ENCODE data around the gene NRG2. TPM values are rescaled to one million over a fixed set of nuclear protein-coding genes. Genes with fewer than 3 reads are reported as not detected.

Gene NRG2
- total RNA-seq, 1 donor from 2014 or later = 12.8 TPM

DNA sequence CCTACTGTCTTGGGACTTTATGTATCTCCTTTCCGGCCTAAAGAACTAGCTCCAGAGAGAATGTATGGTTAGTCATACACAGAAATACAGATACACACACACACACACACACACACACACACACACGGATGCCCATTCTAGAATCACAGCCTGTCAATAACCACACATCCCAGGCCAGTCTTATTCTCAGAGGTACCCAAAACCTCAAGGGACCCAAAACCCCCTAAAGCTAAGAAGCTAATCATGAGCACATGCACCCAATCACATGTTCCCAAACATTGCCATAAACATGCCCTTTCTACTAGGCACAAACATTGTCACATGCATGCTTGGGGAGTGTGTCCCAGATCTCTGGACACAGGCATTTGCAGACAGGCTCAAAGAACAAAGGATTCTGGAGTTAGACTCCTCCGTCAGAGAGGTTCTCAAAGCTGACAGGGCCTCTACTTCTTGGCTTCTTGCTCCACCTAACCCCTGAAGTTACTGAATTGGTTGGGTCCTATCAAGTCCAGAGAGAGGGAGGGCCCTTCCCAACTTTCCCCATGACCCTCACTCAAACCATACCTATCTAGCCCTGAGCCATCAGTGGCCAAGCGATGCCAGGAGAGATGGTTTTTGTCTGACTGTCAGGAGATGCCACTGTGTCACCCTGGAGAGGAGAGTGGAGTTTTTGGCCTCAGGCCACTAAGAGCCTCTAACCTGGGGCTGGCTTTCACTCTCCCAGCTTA, 78.7 kb downstream of the NRG2 start:
- peaks cover 0 to 7% of the 10 kb centered on the region in 2 donors for H3K4me1 ChIP-seq
- intact Hi-C loops (cut with DNase I) = no loop called here
- TF ChIP-seq, protein P1, sequence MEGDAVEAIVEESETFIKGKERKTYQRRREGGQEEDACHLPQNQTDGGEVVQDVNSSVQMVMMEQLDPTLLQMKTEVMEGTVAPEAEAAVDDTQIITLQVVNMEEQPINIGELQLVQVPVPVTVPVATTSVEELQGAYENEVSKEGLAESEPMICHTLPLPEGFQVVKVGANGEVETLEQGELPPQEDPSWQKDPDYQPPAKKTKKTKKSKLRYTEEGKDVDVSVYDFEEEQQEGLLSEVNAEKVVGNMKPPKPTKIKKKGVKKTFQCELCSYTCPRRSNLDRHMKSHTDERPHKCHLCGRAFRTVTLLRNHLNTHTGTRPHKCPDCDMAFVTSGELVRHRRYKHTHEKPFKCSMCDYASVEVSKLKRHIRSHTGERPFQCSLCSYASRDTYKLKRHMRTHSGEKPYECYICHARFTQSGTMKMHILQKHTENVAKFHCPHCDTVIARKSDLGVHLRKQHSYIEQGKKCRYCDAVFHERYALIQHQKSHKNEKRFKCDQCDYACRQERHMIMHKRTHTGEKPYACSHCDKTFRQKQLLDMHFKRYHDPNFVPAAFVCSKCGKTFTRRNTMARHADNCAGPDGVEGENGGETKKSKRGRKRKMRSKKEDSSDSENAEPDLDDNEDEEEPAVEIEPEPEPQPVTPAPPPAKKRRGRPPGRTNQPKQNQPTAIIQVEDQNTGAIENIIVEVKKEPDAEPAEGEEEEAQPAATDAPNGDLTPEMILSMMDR (IDR thresholded peaks at IDR 0.05) = no peak
- no peak overlapping the region for H3K4me3 ChIP-seq
- no peak for DNase-seq (ENCODE audit: low spot score in 2 of 2)
- H3K36me3 ChIP-seq = no peaks in the 10 kb centered on the region
- H3K27ac ChIP-seq = no peak overlapping the region
- H3K9me3 ChIP-seq = no peaks in the 10 kb centered on the region
- no peaks in the 10 kb centered on the region for H3K27me3 ChIP-seq

DNA sequence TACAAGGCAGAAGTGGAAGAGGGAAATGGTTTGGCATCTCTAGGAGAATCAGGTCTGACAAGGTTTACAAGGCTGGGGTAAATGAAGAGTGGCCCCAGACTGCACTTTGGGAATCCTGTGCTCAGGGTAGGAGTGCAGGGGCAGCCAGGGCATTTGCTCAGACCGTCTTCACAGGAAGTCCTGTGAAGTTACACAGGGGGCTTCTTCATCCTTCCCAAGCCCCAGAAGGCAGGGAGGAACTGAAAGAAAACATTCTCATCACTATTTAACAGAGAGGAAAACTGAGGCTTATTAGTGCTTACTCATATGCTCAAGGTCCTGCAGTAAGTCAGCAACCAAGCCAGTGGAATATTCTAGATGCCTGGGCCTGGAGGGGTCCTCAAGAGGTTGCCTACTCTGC, 80.7 kb downstream of the NRG2 start:
- no peak overlapping the region for H3K27ac ChIP-seq
- no peaks in the 10 kb centered on the region for H3K36me3 ChIP-seq
- no peaks in the 10 kb centered on the region for H3K27me3 ChIP-seq
- no peak overlapping the region for H3K4me3 ChIP-seq
- H3K9me3 ChIP-seq = no peaks in the 10 kb centered on the region
- no peak for DNase-seq (ENCODE audit: low spot score in 2 of 2)
- no peaks in the 10 kb centered on the region for H3K4me1 ChIP-seq
- intact Hi-C loops (cut with DNase I) = no loop called here
- TF ChIP-seq, protein P1 (IDR thresholded peaks at IDR 0.05) = no peak

DNA sequence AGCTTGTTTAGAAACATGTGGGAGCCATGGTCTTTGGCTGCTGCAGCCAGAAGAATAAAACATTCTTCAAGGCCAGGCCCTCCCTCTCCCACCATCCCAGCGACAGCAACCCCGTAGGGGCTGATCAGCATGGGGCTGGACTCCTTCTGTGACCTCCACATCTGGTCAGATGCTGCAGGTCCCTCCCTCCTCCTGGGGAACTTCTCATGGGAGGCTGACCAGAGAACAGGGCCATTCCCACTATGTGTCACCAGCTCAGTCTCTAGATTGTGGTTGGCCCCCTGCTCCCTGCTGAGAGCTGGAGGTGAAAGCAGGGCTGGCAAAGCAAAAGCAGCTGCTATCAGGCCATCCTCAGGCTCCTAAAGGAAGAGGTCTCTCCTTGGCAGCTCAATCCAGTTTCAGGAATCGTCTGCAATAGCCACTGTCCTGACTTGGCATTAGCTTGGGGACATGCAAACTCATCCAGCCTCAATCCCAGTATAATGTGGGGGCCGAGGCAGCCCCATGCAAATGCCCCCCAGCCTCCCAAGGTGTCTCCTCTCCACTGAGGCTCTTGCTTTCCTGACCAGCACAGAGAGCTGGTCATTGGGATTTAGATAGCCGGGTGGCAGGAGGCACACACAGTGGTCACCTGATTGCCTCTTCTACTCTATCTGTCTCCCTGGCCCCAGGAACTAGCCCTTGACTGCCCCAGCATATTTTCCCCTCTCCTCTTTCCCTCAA, 81.5 kb downstream of the NRG2 start:
- intact Hi-C loops (cut with DNase I) = no loop called here
- Histone ChIP-seq H3K4me1 (no peaks in the 10 kb centered on the region), H3K27ac (no peak overlapping the region), H3K27me3 (no peaks in the 10 kb centered on the region), H3K36me3 (no peaks in the 10 kb centered on the region), H3K9me3 (no peaks in the 10 kb centered on the region), H3K4me3 (no peak overlapping the region)
- TF ChIP-seq, protein P1 (IDR thresholded peaks at IDR 0.05) = no peak
- DNase-seq (ENCODE audit: low spot score in 2 of 2) = no peak

DNA sequence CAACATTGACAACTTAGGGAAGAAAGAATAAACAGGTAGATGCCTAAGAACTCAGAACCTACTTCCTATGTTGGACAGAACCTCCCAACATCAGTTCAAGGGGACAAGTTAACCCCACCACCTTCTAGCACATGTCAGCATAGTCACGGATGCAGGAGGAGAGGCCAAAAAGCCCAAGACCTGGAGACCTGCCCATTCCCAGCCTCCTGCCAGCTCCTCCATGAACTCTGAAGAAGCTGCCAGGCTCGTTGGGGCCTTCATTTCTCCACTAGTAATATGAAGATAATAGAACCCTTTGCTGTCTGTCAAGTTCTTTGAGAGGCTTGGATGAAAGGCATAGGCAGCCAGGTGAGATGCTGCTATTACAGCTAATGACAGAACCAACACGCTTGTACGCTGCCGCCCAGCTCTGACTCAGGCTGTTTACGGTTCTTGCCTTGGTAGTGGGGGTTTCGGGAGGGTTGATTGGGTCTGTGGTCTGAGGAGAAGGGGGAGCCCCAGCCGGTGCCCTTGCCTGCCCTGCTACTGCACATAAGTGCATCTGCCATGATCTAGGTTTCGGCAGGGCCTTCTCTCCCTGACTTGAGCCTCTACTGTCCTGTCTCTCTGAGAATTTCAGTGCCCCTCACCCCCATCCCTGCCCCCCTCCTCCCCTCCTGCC, 82.2 kb downstream of the NRG2 start:
- Histone ChIP-seq H3K4me1 (no peaks in the 10 kb centered on the region), H3K36me3 (no peaks in the 10 kb centered on the region), H3K9me3 (no peaks in the 10 kb centered on the region), H3K27ac (no peak overlapping the region), H3K4me3 (no peak overlapping the region), H3K27me3 (no peaks in the 10 kb centered on the region)
- intact Hi-C loops (cut with DNase I) = no loop called here
- TF ChIP-seq, protein P1 (IDR thresholded peaks at IDR 0.05) = no peak
- DNase-seq (ENCODE audit: low spot score in 2 of 2) = no peak

DNA sequence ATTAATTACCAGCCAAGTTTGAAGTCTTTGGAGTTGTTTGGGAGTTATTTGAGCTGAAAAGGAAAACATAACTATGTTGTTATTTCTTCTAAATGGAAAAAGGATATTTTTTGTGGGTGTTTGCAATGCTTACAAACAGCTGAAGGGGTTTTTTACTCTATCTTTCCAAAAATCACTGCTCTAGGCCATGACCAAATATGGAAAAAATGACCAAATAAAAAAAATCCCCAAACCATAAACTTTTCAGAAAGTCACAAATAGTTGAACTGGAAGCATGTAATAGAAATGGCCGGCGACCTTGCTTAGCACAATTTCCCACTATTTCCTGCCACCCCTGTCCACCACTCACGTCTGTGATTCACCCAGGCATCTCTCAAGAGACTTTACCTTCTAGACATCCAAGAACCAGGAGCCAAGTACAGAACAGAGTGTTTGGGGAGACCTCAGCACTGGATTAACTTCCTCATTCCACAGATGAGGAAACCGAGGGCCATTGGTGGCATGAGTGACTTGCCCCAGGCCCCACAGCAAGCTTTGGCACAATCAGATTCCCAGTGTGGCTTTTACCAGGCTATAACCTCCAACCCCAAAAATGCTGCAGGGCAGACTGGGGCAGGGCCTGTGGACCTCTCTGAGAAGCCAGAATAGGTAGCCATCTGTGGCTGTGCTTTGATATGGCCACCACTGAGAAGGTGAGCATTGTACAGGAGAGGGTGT, 84.5 kb downstream of the NRG2 start:
- H3K9me3 ChIP-seq = no peaks in the 10 kb centered on the region
- H3K27ac ChIP-seq = no peak overlapping the region
- intact Hi-C loops (cut with DNase I) = no loop called here
- H3K4me3 ChIP-seq = no peak overlapping the region
- no peak for DNase-seq (ENCODE audit: low spot score in 2 of 2)
- no peaks in the 10 kb centered on the region for H3K36me3 ChIP-seq
- TF ChIP-seq, protein P1 (IDR thresholded peaks at IDR 0.05) = no peak
- H3K4me1 ChIP-seq = no peaks in the 10 kb centered on the region
- H3K27me3 ChIP-seq = no peaks in the 10 kb centered on the region

Data from ascending aorta (tissue), 2 donors.